HG03565 (cell line): ENCODE results near the gene MTA1.

Experiments
- ATAC-seq: cut with Tn5 transposase; IDR thresholded peaks from one replicate; pipeline ENCODE4 v1.9.1; 2021; ENCODE audit warnings: mild to moderate bottlenecking, moderate library complexity; ENCODE audit not compliant: unreplicated experiment

The MTA1 gene

GRCh38 chr14:105519946-105520698, 100.5 kb downstream of the MTA1 start:
- ATAC-seq, result no peak
